Ecto neural progenitor cell (in vitro differentiated cells): ENCODE results near the gene NPLOC4.
"Not testable (repeated sequence)": the region's sequence is repeated elsewhere in the genome, so short reads cannot be mapped to it uniquely, and the experiment has no call there.

Experiments used
- DNase-seq: peaks from one replicate; pipeline ENCODE4 v3.0.0-alpha.2; 2018; ENCODE audit warnings: low spot score

The NPLOC4 gene

DNA sequence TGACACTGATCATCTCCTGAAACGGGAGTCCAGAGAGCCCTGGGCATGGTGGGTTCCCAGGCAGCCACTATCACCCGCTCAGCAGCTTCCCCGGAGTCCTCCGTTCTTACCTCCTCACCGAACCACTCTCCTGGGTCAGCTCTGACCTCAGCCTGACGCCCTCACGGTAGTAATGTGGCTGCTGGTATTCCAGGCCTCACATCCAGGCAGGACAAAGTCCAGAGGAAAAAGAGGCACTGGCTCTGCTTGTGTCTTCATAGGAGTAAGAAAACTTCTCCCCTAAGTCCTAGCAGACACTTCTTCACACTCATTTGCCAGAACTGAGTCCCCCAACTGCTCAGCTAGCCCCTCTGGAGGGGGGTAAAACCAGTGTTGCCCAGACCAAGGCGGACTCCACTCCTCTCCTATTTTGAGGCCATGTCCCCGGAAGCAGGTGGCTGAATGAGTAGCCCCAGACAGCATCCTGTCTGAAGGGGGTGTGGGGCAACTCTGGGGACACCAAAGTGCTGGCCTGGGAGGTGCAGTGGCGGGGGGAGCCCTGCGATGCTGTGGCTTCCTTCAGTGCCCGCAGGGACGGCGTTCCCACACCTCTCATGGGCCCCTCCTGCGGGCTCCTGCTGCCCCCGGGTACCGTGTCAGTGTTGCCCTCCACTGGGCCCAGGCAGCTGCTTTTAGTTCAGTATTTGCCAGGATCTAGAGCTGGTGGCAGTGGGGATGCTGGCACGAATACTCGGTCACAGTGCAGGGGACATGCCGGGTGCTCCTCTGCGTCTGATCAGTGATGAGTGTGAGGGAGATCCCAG, 103.4 kb downstream of the NPLOC4 start:
- DNase-seq, result no peak

DNA sequence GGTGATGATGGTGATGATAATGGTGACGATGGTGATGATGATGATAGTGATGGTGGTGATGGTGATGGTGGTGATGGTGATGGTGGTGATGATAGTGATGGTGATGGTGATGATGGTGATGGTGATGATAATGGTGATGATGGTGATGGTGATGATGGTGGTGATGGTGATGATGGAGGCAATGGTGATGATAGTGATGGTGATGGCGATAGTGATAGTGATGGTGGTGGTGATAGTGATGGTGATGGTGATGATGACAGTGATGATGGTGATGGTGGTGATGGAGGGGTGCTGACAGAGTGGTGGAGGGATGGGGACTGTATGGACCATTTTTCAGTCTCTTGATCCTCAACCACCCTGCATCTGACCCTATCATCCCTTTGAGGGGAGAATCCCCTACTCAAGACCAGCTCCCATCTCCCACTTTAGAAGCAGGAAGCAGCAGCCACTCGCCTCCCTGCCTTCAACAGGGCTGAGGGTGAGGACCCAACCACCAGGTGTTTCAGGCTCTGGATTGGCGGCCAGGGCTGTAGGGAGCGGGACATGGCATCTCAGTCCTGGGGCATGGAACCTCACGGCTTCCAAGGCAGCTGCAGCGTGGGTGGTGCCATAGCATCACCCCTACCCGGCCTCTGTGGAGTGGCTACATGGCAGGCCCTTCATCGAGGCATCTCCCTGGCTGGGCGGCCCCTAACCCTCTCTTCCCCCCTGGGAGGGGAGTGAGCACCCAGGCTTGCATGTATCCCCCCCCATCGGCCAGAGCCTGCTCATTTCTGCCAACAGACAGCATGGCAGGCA, 104.2 kb downstream of the NPLOC4 start:
- no peak for DNase-seq

DNA sequence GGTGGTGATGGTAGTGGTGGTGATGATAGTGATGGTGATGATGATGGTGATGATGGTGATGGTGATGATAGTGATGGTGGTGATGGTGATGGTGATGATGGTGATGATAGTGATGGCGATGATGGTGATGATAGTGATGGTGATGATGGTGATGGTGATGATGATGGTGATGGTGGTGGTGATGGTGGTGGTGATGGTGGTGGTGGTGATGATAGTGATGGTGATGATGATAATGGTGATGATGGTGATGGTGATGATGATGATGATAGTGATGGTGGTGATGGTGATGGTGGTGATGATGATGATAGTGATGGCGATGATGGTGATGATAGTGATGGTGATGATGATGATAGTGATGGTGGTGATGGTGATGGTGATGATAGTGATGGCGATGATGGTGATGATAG, 104.9 kb downstream of the NPLOC4 start:
- DNase-seq, result not testable (repeated sequence)

DNA sequence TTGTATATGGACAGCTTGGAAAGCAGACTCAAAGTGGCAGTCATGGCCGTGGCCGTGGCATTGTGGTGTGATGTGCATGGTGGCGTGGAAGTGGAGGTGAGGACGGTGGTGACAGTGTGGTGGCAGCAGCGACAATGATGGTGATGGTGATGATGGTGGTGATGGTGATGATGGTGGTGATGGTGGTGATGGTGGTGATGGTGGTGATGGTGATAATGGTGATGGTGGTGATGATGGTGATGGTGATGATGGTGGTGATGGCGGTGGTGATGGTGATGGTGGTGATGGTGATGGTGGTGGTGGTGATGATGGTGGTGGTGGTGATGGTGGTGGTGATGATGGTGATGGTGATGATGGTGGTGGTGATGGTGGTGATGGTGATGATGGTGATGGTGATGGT, 105.9 kb downstream of the NPLOC4 start:
- DNase-seq, result not testable (repeated sequence)

DNA sequence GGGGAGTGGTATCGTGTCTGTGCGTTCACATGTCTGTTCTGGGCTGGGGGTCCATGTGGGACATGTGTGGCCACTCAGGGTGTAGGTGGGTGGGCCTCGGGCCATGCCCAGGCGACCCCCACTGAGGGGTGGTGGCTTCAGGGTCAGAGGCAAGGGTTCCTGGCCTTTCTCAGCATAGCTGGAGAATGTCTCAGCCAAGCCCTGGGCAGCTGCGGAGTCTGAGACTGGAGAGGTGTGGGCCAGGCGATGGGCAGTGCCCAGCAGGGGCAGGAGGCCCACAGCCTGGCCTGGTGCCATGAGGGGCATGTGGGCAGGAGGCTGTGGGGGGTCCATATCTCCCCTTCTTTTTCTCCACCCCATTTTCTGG, 107.5 kb downstream of the NPLOC4 start:
- no peak for DNase-seq

DNA sequence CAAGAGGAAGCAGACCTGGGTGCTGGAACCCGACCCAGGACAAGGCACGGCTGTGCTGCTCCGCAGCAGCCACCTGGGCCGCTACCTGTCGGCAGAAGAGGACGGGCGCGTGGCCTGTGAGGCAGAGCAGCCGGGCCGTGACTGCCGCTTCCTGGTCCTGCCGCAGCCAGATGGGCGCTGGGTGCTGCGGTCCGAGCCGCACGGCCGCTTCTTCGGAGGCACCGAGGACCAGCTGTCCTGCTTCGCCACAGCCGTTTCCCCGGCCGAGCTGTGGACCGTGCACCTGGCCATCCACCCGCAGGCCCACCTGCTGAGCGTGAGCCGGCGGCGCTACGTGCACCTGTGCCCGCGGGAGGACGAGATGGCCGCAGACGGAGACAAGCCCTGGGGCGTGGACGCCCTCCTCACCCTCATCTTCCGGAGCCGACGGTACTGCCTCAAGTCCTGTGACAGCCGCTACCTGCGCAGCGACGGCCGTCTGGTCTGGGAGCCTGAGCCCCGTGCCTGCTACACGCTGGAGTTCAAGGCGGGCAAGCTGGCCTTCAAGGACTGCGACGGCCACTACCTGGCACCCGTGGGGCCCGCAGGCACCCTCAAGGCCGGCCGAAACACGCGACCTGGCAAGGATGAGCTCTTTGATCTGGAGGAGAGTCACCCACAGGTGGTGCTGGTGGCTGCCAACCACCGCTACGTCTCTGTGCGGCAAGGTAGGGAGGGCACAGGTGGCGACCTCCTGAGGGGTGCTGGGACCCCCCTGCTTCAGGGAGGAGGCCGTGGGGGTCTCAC, 108.1 kb downstream of the NPLOC4 start:
- DNase-seq, result no peak

DNA sequence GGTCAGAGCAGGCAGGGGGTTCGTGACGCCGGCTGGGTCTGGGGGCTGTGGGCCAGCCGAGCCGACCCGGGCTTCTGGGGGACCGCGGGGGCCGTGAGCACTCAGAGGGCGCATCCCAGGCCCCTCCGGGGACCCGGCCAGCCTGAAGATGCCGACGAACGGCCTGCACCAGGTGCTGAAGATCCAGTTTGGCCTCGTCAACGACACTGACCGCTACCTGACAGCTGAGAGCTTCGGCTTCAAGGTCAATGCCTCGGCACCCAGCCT, 108.6 kb downstream of the NPLOC4 start:
- no peak for DNase-seq

DNA sequence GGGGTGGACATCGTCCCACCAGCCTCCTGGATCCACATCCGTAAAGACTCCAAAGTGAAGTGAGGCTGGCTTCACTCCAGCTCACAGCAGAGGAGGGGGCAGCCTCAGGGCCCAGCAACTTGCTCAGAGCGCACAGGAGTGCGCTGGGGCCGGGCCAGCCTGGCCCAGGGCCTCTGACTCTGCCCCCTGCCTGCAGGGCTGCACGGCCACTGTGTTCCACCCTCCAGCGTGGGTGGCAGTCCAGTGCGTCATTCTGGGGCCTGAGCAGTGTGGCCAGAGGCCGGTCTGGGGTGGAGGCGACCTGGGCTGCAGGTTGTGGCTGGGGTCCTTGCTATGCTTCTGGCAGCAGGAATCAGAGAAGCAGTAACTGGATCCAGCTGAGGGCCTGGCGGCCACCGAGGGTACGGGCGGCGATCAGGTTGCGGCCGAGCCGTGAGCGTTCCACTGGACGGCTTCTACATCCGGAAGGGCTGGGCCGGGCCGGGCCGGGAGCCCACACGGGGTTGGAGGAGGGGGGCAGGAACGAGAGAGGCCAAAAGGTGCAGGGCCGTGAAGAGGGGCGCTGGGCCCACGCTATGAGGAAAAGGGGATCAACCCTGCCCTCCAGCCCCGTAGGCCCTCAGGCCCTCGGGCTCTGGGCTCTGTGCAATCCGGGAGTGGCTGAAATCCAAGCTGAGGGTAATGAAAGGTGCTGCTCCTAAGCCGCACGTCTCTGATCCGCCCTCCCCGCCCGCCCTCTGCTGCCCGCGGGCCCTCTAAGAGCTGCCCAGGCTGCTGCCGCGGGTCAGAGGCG, 109.1 kb downstream of the NPLOC4 start, which contains the start of gene FSCN2:
Gene FSCN2, plus strand, starts transcription at position 787 of the 793 bp plus-strand sequence. CDS start 155 bp downstream, outside the sequence.
- no peak for DNase-seq

DNA sequence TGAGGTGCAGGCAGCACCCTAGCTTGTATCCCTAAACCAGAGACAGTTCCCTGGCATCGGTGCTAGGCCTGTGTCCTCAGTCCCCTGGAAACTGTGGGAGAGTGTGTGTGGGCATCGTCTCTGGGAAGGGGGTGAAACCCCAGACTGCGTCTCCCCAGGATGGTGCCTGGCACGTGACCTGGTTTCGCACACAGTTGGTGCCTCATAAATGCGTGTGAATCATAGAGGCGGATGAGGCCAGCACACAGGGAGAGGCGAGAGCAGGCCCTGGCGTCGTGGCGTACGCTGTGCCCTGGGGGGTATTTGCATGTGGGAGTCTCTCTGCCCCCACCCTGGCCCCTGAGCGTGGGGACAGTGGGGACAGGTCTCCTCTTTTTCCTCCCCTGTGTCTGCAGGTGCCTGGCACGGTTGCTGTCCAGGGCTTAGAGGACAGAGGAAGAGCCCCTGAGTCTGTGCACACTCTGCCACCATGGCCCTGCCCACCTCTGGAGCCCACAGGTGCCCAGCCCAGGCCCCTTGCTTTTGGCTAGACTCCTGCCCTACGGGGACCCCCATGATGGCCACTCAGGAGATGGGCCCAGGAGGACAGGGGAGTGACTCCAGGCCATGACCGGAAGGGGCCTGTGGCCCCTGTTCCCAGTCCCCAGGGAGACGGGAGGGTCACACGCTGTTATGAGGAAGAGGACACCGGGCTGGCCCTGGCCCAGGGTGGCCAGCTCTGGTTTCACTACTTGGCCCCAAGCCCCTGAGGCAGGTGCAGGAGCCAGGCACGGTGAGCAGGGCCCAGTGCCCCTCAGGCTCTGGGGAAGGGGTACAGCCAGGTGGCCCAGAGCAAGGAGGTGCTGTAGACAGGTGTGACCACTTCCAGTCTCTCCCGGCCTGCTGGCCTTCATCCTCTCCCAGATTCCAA, 110.0 kb downstream of the NPLOC4 start:
- no peak for DNase-seq

DNA sequence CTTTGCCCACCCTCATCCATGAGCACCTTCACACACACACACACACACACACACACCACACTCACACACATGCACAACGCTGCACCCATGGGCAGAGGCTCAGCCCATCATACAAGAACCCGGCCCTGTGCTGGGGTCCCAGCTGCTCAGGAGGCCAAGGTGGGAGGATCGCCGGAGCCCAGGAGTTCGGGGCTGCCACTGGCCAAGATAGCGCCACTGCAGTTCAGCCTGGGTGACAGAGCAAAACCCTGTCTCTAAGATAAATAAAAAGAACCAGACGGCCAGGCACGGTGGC, 112.1 kb downstream of the NPLOC4 start:
- DNase-seq, result no peak

DNA sequence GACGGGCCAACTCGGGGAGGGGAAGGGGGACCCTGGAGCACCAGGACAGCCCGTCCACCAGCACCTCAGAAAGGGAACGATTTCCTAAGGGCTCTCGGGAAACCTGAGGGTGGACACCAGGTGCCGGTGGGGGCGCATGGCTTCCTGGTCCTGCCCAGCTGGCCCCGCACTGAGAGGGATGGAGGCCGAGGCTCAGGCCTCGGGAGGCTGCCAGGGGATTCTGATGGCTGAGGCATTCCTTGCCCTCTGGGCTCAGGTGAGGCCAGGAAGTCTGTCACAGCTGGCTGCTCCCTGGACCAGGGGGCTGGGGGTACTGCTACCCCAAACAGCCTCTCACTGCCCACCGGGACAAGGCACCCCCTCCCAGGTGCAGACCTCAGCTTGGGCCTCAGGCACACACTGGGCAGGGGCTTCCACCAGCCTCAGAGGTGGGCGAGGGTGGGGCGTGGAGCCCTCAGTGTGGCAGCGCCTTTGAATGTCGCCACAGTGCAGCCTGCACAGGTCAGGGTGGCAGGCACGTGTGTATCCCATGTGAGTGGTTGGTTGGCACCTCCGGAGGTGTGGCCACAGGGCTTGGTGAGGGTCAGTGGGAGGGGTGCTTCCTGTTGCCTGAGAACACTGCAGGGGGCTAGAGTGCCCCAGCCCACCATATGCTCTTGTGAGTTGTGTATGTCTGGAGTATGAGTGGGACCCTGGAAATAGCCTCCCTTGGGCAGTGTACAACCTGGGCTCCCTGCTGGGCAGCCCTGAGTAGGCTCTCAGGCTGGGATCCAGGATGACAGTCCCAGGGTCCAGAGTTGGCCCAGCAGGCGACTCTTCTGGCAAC, 112.7 kb downstream of the NPLOC4 start:
- no peak for DNase-seq

DNA sequence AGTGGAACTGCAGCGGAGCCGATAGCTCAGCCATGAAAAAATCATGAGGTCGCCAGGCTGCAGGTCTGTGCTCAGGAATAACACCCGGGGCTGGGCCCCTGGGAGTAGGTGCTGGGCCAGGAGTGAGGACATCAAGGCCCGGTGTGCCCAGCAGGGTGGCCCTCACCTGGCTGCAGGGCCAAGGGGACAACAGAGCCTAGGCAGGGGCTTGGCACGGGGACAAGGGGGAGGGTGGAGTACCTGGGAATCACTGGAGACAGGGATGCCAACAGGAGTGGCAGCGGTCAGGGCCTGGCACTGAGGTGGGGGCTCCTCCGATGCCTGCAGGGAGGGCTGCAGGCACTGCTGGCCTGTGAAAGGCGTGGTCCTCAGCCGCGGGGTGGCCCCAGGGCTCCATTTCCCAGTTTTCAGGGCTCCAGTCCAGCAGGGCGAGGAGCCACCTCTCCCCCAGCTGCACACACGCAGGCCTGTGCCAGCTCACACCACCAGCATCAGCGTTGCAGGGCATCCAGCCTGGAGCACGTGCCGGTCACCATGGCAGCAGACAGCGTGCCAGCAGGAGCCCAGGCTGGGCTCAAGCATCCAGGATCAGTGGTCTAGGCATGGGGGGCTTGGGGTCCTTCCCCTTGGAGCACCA, 113.4 kb downstream of the NPLOC4 start:
- DNase-seq, result no peak

DNA sequence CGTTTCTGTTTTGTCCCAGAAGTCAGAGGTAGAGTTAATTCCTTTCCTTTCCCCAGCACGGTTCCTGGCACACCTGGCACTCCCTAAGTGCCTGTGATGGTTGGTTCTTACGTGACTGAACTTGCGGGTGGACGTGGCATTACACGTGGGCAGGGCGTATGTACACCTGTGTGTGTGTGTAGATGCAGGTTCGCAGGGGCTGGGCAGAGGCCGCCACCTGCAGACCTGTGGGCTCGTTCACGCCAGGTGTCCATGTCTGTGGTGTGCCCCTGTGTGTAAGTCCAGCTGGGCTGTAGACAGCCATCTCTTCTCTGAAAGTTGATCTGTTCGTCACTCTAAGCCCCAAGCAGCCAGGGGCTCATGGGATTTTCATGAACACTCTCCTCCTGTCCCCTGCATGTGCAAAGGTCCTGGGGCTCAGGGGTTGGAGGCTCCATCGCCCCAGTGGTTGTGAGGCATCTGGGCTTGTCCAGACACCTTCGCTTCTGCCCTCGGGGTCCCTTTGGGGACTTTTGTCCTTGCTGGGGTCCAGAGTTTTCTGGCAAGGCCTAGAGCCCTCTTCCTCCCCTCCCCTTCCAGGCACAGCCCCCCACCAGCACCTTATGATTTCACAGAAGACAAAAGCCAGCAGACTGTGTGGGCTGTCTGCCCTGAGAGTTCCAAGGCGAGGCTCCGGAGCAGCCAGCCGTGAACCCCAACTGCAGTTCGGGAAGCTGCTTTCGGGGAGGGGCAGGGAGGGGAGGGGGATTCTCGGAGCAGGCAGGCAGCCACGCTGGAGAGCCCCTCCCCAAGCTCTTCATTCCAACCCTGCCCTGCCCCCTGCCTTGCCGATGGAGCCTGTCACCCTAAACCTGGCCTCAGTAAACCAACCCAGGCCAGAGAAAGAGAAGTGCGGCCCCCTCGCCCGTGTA, 114.2 kb downstream of the NPLOC4 start:
- peak; percentile 88 for DNase-seq

DNA sequence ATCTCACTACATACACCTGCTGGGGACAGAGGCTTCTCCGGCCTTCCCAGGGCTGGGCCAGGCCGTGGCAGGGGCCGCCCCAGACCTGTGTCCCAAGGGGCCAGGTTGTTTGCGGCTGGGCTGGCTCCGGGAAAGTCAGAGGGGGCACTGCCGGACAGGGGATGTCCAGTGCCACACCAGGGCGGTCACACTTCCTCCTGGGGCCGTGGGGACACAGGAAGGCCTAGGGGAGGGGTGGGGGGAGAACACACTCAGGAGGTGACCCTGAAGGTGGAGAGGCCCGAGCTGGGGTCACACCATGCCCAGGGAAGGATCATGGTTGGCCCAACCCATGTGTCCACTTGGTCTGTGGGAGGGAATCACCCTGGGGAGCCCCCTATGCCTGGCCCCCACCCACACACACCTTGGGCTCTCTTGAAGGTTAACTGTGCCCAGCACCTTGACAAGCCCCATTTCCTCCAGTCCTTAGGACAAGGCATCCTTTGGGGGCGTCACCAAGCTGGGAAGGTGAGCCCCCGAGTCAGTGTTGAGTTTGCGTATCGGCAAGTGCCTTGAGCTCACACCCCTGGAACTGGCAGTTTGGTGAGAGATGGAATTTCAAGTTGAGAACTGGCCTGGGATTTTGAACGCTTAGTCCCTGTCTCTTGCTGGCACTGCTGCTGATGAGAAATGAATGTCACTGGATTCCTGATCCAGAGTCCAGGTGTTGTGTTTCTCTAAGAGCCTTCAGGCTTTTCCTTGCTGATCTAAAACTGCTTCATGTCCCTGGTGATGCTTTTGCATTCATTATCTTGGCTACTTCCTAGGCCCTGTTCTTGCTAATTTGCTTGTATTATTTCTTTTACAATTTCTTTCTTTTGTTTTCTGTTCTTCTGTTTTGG, 116.7 kb downstream of the NPLOC4 start:
- DNase-seq, result peak; percentile 55

DNA sequence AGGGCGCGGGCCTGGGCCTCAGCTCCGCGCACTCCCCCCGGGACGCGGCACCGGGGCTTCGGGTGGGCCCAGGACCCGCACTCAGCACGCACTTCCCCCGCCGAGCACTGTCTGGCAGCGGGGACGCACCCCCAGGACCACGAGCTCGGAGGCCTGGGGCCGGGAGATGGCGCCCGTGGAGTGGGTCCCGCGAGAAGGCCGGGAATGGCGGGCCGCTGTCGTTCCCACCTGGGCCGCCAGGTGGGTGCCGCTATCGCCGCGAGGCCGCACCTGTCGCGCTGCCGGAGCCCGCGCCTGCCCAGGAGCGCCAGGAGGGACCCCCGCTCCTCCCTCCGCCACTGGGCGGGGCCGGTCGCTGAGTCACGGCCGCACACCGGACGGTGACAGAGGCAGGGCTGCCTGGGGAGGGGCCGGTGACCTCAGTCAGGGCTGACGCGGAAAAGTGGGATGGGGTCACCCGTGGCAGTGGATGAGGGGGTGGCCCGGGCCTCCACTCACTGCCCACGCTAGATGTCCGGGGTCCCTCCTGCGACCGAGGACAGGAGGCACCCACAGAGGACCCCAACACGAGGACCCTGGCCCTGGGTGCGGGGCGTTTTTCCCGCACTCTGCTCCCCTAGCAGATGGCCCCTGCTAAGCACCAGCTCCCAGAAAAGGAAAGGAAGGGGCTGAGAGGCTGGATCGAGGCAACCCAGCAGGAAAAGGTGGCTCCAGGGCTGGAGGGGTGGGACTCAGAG, 117.5 kb downstream of the NPLOC4 start:
- DNase-seq, result peak; percentile 75

DNA sequence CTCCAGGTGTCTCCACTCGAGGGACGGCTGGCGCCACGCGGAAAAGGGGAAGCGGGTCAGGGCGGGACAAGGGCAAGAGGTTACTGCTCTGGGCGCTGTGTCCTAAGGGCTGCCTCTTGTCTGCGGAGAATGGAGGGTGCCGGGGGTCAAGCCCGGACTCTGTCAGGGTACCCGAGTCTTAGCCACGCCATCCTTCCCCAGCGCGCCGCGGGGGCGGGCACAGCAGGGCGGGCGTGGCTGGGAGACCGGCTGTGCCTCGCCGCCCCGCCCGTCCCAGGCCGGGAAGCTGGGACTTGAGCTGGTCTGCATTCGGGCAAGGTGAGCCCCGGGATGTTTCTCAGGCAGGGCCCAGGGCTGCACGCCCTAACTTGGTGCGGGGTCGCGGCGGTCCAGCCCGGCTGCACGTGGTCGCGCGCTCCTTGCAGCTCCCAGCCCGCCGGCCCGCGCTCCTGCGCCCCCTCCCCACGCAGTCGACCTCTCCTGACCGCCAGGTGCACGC, 118.1 kb downstream of the NPLOC4 start:
- peak; percentile 77 for DNase-seq
